Ectodermal cell (in vitro differentiated cells): ENCODE data around the gene DLG1.

Experiments
- H3K27ac ChIP-seq: 2 replicates; pipeline ENCODE4 v1.7.0; 2013; ENCODE audit warnings: mild to moderate bottlenecking, low read depth, low read length; ENCODE audit not compliant: insufficient read depth, poor library complexity, severe bottlenecking
- H3K27me3 ChIP-seq: 2 replicates; pipeline ENCODE4 v1.7.0; 2013; ENCODE audit warnings: mild to moderate bottlenecking, low read length; ENCODE audit not compliant: insufficient read depth, control insufficient read depth, poor library complexity, severe bottlenecking
- H3K36me3 ChIP-seq: one replicate; pipeline ENCODE4 v1.7.0; 2013; ENCODE audit warnings: low read length; ENCODE audit not compliant: control insufficient read depth, insufficient read depth
- H3K4me1 ChIP-seq: one replicate; pipeline ENCODE4 v1.7.0; 2013; ENCODE audit warnings: low read length; ENCODE audit not compliant: control insufficient read depth, insufficient read depth
- H3K4me3 ChIP-seq: 2 replicates; pipeline ENCODE4 v1.7.0; 2013; ENCODE audit warnings: low read depth, low read length, control low read depth; ENCODE audit not compliant: insufficient read depth
- H3K9me3 ChIP-seq: 2 replicates; pipeline ENCODE4 v1.7.0; 2013; ENCODE audit warnings: mild to moderate bottlenecking, low read length, moderate library complexity; ENCODE audit not compliant: control insufficient read depth
- WGBS, 2 experiments: methylation state at CpG; one replicate each; pipeline ENCODE4 v1.1.7; 2013; ENCODE audit warnings: missing lambda C conversion rate in 2 of 2; 5-methylcytosine and 5-hydroxymethylcytosine counted together

DLG1 gene

DNA sequence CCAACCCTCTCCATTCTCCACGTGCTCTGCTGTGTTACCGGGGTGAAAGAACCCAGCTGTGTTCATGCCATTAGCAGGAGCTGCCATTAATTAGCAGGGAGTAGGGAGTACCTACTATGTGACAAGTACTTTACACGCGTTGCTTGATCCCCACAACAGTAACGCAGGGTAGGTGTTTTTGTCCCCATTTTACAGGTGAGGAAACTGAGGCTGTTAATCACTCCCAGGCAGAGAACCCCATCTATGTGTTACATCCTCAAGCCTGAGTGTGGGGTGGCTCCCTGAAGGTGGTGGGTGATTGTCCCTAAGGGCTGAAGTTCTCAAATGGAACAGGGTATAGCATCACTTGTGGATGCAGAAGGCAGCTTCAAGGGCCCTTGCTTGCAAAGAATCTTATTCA, 291.6 kb downstream of the DLG1 start:
- Histone ChIP-seq H3K9me3 (no peaks in the 10 kb centered on the region), H3K27me3 (peaks cover 20% of the 10 kb centered on the region), H3K4me1 (peaks cover 13% of the 10 kb centered on the region), H3K36me3 (no peaks in the 10 kb centered on the region), H3K27ac (no peak overlapping the region), H3K4me3 (no peak overlapping the region)
- 93 to 95% methylated on average over 5 of the region's 5 CpGs for WGBS, 2 experiments

GRCh38 chr3:197006446-197006845, 292.0 kb downstream of the DLG1 start:
- H3K9me3 ChIP-seq: no peaks in the 10 kb centered on the region
- 95 to 96% methylated on average over 11 of the region's 11 CpGs for WGBS, 2 experiments
- H3K4me3 ChIP-seq: no peak overlapping the region

DNA sequence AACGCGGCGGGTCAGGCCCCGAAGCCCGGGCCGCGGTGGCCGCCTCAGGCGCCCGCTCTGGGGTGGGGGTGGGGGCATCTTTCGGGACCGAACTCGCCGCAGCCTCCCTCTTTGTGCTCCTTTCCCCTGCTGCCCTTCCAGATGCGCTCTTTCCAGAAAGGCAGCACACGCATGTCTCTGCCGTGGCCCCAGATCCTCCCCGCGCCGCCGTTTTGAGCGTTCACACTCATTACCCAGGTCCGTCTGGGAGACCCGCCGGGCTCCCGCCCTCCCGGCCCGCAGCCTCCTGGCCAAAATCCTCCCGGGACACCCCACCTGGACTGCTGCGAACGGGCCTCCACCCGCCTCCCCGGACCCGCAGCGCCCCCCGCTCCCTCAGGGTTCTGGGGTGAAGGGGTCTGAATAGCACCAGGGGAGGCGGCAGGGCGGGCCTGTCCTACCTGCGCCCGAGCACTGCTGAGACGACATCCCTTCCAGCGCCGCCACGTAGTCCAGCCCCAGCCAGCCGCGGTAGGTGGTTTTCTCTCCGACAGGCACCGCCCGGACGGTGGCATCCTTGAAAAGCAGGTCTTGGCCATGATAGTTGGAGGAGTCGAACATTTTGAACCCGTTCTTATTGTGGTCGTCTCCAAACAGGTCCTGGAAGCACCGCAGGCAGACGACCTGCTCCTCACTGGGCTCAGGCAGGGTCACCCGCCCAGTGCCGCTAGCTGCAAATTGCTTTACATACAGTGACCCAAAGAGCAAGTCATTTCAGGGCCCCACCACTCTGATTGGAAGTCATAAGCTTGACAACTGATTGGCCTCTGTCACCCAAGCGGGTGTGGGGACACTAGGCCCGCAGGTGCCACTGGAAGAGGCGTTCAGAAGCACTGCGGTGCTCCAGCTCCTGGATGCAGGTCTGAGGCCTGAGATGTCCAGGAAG, 294.7 kb downstream of the DLG1 start:
- no peak overlapping the region for H3K27ac ChIP-seq
- 15 to 16% methylated on average over 61 of the region's 61 CpGs for WGBS, 2 experiments
- H3K9me3 ChIP-seq: no peaks in the 10 kb centered on the region
- H3K36me3 ChIP-seq: no peaks in the 10 kb centered on the region
- peaks cover 20% of the 10 kb centered on the region for H3K27me3 ChIP-seq
- H3K4me3 ChIP-seq: peak overlapping the region; percentile 49
- H3K4me1 ChIP-seq: peaks cover 7% of the 10 kb centered on the region

More at GRCh38 chr3:197006446-197006845, 292.0 kb downstream of the DLG1 start:
- H3K36me3 ChIP-seq: no peaks in the 10 kb centered on the region
- peaks cover 20% of the 10 kb centered on the region for H3K27me3 ChIP-seq
- no peak overlapping the region for H3K27ac ChIP-seq
- peaks cover 9% of the 10 kb centered on the region for H3K4me1 ChIP-seq

- H3K27me3 ChIP-seq: peaks cover 20% of the 10 kb centered on the region
- H3K4me1 ChIP-seq: peaks cover 7% of the 10 kb centered on the region
- no peaks in the 10 kb centered on the region for H3K9me3 ChIP-seq
- H3K36me3 ChIP-seq: no peaks in the 10 kb centered on the region
- WGBS, 2 experiments: 1 to 2% methylated on average over 113 of the region's 113 CpGs
- peak overlapping the region; percentile 49 for H3K4me3 ChIP-seq
- no peak overlapping the region for H3K27ac ChIP-seq
Measured at GRCh38 chr3:197002701-197003454, 295.5 kb downstream of the DLG1 start.

DNA sequence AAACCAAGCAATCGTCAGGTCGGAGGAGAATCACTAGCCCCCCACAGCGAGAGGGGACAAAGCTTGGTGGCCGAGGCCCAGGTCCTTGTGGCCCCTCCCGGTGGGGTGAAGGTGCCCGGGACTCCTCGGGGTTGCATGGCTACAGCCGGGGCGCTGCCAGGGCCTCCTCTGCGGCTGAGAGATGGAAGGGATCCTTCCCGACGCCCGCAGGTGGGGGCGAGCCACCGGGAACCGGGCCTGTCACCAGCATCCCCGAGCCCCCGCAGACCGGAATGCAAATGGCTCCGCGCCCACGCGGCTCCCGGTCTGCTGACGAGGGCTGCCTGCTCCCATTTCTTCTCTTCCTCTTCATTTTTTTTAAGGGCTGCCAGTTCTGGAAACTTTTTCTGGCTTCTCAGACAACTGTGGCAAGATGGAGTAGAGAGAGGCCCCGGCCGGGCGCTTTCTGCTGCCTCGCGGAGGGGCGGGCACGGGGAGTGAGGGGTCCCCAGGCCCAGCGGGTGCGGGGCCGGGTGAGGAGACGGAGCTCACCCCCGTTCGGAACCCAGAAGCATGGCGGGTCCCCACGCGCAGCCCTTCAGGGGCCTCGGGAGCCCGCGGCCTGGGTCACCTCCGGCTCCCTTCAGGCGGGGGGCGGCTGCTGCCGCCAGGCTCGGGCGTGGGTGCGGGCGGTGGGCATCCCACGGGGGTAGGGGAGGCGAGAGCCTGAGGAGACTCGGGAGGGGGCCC, 296.3 kb downstream of the DLG1 start:
- no peak overlapping the region for H3K27ac ChIP-seq
- 59 to 60% methylated on average over 55 of the region's 55 CpGs for WGBS, 2 experiments

GRCh38 chr3:197001106-197001971, 297.1 kb downstream of the DLG1 start:
- H3K9me3 ChIP-seq: no peaks in the 10 kb centered on the region
- WGBS, 2 experiments: 90 to 92% methylated on average over 20 of the region's 20 CpGs
- peaks cover 7% of the 10 kb centered on the region for H3K4me1 ChIP-seq
- H3K27ac ChIP-seq: no peak overlapping the region
- H3K36me3 ChIP-seq: no peaks in the 10 kb centered on the region
- H3K27me3 ChIP-seq: peaks cover 20% of the 10 kb centered on the region
- H3K4me3 ChIP-seq: no peak overlapping the region

More for the DNA sequence above, 296.3 kb downstream of the DLG1 start:
- H3K4me3 ChIP-seq: peak overlapping the region; percentile 49
- peaks cover 20% of the 10 kb centered on the region for H3K27me3 ChIP-seq
- H3K9me3 ChIP-seq: no peaks in the 10 kb centered on the region
- peaks cover 7% of the 10 kb centered on the region for H3K4me1 ChIP-seq
- H3K36me3 ChIP-seq: no peaks in the 10 kb centered on the region

GRCh38 chr3:197000211-197000610, 298.2 kb downstream of the DLG1 start:
- no peaks in the 10 kb centered on the region for H3K9me3 ChIP-seq
- peaks cover 18% of the 10 kb centered on the region for H3K27me3 ChIP-seq
- peaks cover 7% of the 10 kb centered on the region for H3K4me1 ChIP-seq
- no peak overlapping the region for H3K4me3 ChIP-seq
- no peak overlapping the region for H3K27ac ChIP-seq
- H3K36me3 ChIP-seq: no peaks in the 10 kb centered on the region
- WGBS, 2 experiments: 94 to 98% methylated on average over 5 of the region's 5 CpGs

DNA sequence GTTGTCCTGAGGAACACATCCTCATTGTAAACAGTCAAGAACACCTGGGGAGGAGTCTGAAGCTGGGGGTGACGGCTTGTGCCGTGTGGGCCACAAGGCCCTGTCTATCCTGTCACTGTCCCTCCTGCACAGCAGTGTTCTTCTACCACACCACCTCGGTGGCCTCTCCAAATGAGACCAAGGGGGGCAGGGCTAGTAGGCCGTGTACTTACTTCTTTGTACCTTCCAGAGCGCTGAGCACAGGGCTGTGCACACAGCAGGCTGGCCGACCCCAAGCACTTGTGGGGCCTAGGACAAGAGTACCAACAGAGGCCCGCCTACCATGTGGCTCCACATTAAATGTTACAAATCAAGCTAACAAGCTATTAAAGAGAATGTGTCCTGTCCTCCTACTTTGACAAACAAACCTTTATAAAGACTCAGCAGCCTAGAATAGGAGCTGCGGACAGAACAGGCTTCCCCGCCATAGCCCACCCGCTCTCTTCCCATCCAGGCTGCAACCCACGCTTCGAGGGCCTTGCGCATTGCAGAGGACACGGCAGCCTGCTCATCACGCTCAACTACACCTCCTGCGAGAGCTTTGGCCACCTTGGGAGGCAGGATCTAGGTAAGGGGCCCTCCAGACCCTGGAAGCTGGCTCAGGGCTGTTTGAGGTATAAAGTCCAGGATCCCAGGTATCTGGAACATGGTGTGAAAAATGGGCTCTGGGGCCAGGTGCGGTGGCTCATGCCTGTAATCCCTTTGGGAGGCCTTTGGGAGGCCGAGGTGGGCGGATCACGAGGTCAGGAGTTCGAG, 299.2 kb downstream of the DLG1 start:
- WGBS, 2 experiments: 93 to 94% methylated on average over 21 of the region's 21 CpGs
- Histone ChIP-seq H3K27ac (no peak overlapping the region), H3K27me3 (peaks cover 8% of the 10 kb centered on the region), H3K4me3 (no peak overlapping the region), H3K4me1 (peaks cover 8% of the 10 kb centered on the region), H3K36me3 (no peaks in the 10 kb centered on the region), H3K9me3 (no peaks in the 10 kb centered on the region)

GRCh38 chr3:196997311-196997710, 301.1 kb downstream of the DLG1 start:
- Histone ChIP-seq H3K27ac (no peak overlapping the region), H3K4me3 (no peak overlapping the region), H3K27me3 (no peaks in the 10 kb centered on the region), H3K9me3 (no peaks in the 10 kb centered on the region), H3K36me3 (no peaks in the 10 kb centered on the region), H3K4me1 (peaks cover 7% of the 10 kb centered on the region)
- 94 to 96% methylated on average over 15 of the region's 15 CpGs for WGBS, 2 experiments
